VCaP (cell line): Measurements from ENCODE around the gene GAS6.

Experiments used
- H3K27ac ChIP-seq: fragments of 450-650 bp; 2 replicates; pipeline ENCODE4 v1.5.1; 2017
- CTCF ChIP-seq: fragments of 450-650 bp; conservative IDR thresholded peaks from 2 replicates; pipeline ENCODE4 v1.5.1; 2017; ENCODE audit warnings: mild to moderate bottlenecking, moderate library complexity

Gene GAS6

GRCh38 chr13:113904411-113904810 is 40.5 kb upstream of the GAS6 start:
- no peak overlapping the region for H3K27ac ChIP-seq
- peak; percentile 42; the same call in 1 of the 2 replicates for TF ChIP-seq CTCF

DNA sequence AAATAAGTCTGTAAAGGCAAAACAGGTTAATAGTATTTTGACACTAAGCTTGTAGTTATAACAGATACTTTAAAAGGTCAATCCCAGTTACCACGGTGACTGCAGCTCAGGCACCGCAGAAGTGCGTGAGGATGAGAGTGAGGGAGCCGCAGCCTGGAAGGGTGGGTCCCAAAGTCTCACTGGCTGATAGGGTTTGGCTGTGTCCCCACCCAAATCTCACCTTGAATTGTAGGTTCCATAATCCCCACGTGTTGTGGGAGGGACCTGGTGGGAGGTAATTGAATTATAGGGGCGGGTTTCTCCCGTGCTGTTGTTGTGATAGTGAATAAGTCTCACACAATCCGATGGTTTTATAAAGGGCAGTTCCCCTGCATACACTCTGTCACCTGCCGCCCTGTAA is 40.0 kb upstream of the GAS6 start:
- no peak for TF ChIP-seq CTCF
- H3K27ac ChIP-seq: no peak overlapping the region

DNA sequence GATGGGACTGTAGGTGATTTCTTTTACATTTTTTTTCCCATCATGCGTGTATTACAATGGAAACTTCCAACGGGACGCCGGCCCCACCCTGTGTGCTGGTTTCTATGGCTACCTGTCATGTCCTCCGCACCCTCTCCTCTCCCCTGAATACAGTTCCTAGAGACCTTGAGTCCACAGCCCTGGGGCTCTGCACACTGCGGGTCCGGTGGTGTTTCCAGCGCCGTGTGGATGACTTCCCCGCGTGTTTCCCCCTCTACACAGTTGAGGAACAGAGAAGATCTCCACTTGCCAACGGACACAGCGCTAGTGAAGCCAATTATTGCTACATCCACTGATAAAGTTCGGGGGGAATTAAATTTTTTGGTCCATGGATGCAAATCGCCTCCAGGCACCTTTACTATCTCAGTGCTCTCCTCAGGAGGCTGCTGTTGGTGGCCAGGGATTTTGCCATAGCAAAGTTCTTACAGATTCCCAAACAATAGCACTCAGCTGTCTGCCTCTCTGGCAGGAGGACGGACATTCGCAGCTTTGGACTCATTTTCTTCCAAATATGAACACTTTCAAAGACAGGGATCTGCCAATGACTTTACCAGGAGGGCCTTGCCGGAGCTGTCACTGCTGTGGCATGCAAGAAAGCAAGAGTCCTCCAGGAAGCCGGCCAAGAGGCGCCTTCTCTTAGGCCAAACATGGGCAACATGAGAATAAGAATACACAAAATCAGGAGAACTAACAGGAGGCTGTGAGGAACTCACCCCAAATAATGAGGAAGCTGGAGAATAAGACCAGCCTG is 39.3 kb upstream of the GAS6 start:
- no peak overlapping the region for H3K27ac ChIP-seq
- TF ChIP-seq CTCF: no peak

DNA sequence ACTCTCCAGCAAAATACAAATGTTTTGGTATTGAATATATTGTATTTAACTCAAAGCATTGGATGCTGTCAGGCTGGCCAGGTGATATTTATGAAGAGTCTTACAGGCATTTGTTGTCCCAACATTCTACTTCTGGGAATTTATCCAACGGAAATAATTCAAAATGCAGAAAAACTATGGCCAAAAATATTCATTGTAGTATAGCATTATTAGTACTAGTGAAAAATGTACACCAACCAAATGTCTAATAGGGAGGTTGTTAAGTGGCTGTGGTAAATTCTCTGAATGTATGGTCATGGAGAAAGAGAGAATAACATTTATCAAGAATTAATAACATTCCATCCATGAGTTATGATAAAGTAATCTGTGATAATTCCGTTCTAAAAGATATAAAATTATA is 38.6 kb upstream of the GAS6 start:
- H3K27ac ChIP-seq: no peak overlapping the region
- no peak for TF ChIP-seq CTCF

DNA sequence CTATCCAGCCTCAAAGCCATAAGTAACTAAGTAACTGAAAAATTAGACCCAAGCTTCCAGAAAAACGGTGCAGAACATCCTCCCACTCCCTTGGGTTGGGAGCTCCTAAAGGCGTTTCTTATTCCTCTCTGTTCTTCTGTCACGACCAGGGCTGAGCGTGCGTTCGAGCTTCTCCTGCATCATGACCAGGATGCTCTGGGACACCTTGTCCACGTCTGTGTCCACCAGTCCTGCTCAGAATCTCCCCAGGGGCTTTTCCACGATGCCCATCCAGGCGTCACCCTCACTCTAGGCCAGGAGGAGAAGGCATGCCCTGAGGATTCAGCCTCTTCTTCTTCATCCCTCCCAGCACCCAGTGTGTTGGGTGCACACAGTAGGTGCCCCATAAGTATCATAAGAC is 37.8 kb upstream of the GAS6 start:
- TF ChIP-seq CTCF: no peak

GRCh38 chr13:113901231-113901630 is 37.4 kb upstream of the GAS6 start:
- no peak for TF ChIP-seq CTCF
- no peak overlapping the region for H3K27ac ChIP-seq

More for the DNA sequence above, 37.8 kb upstream of the GAS6 start:
- no peak overlapping the region for H3K27ac ChIP-seq

DNA sequence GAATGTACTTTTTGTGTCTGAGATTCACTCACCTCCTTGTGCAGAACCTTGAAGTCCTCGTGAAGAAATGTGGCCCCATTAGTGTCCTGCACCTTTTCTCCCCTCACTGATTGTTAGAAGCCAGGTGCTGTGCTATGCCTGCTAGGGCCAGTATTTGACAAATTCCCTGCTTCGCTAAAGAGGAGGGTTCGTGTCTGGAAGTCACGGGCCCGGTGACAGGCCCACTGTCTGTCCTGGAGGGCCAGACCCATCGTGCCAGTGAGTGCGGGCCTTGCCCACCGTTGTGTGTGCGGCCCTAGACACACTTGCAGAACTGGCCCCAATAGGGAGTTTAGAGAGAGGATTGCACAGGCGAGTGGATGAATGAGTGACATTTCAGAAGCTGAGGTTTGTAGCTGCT is 36.8 kb upstream of the GAS6 start:
- TF ChIP-seq CTCF: no peak
- H3K27ac ChIP-seq: no peak overlapping the region
